Esophagus (tissue), 2 donors: ENCODE measurements around the gene SLC2A14. TPM values are rescaled to one million over a fixed set of nuclear protein-coding genes. Genes with fewer than 3 reads are reported as not detected.
"Not testable (repeated sequence)": the region's sequence is repeated elsewhere in the genome, so short reads cannot be mapped to it uniquely, and the experiment has no call there.

Source experiments
- H3K27ac ChIP-seq, 2 donors: one replicate each; pipeline ENCODE4 v1.5.1; 2013; ENCODE audit warnings: low read depth in 2 of 2, mild to moderate bottlenecking in 2 of 2, inconsistent platforms in 1 of 2, low read length in 1 of 2, moderate library complexity in 1 of 2
- H3K27me3 ChIP-seq, 2 donors: one replicate each; pipeline ENCODE4 v1.6.1; 2013; ENCODE audit warnings: low read length in 2 of 2, control low read depth in 1 of 2, mild to moderate bottlenecking in 1 of 2; ENCODE audit not compliant: insufficient read depth in 2 of 2, control insufficient read depth in 1 of 2
- H3K36me3 ChIP-seq, 2 donors: one replicate each; pipeline ENCODE4 v1.6.1; 2013; ENCODE audit warnings: low read length in 1 of 2; ENCODE audit not compliant: control insufficient read depth in 2 of 2, insufficient read depth in 2 of 2
- H3K4me1 ChIP-seq, 2 donors: one replicate each; pipeline ENCODE4 v1.6.1; 2013; ENCODE audit warnings: low read length in 1 of 2; ENCODE audit not compliant: control insufficient read depth in 2 of 2, insufficient read depth in 2 of 2
- H3K4me3 ChIP-seq, 2 donors: one replicate each; pipeline ENCODE4 v1.5.1; 2013; ENCODE audit warnings: low read length in 2 of 2, mild to moderate bottlenecking in 2 of 2, low read depth in 1 of 2, moderate library complexity in 1 of 2
- H3K9me3 ChIP-seq, 2 donors: one replicate each; pipeline ENCODE4 v1.6.1; 2013; ENCODE audit warnings: mild to moderate bottlenecking in 2 of 2, low read depth in 1 of 2, low read length in 1 of 2, moderate library complexity in 1 of 2; ENCODE audit not compliant: control insufficient read depth in 2 of 2, insufficient read depth in 1 of 2
- WGBS, 2 donors: extraction: QIAGEN DNeasy Blood & Tissue Kit; methylation state at CpG; one replicate each; pipeline ENCODE4 v1.1.7; 2013; 5-methylcytosine and 5-hydroxymethylcytosine counted together
- polyA plus RNA-seq, 2 donors: library from polyadenylated mRNA; stranded (reverse); fragments of 200-250 nt; gene quantifications; one replicate each; pipeline ENCODE4 v1.2.3, GENCODE V29; 2013
- donor health status: healthy with polysubstance abuse.
- donor health status: Bipolar disorder and iron deficiency.

SLC2A14 gene
- not detected for polyA plus RNA-seq

DNA sequence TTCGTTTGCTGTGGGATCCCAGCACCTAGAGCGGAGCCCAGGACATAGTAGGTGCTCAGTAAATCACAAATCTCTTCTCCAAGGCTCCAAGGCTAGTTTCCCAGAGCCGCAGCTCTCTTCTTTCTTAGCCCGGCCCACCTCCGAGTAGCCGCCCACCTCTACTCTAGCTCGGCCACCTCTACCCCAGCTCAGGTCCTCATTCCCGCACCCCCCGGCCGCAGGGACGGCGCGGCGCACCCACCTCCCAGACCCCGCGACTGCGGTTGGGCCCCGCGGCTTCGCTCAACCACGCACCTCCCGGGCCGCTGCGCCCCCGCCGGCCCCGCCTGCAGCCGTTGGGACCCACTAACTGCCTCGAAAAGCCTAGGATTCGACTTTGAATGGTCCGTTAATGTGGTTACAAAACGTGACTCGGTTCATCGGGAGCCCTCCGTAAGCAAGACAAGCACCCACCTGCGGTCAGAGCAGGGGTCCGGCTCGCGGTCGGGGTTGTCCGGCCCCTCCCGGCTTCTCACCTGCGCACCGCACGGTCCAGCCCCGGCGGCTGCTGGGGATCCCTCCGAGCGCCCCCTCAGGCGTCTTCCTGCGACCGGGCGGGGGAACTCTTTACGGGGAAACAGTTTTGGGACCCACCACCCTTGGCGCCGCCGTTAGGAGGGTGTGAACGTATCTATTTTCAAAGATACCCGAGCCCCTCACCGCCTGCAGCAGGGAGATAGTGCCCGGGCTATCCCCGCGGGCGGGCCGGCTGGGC lies at the start of gene SLC2A14:
Gene SLC2A14, minus strand, starts transcription at position 350 of the 754 bp plus-strand sequence. CDS start 3,035 bp downstream, outside the sequence.
- Histone ChIP-seq H3K4me1 (no peaks in the 10 kb centered on the region), H3K9me3 (no peaks in the 10 kb centered on the region), H3K27me3 (peaks cover 0 to 3% of the 10 kb centered on the region in 2 donors), H3K36me3 (no peaks in the 10 kb centered on the region), H3K27ac (no peak within 1 kb of the TSS), H3K4me3 (no peak within 1 kb of the TSS)
- 26 to 37% methylated on average over 65 of the region's 65 CpGs for WGBS, 2 donors

DNA sequence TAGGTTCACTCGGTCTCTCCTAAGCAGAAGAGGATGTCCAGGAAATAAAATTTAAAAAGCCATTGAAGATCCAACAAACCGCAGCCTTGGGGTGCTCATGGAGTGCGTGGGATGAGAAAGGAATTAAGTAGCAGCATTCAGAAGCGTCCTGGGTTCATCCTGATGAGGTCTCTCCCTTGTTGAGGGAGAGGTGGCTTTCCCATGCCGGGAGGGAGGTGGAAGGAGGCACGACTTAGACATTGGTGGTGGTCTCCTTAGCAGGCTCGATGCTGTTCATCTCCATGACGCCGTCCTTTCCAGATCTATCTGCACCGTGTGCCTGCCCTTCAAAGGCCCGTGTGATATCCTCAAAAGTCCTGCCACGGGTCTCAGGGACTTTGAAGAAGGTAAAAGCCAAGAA lies 48.5 kb upstream of the SLC2A14 start:
- H3K4me3 ChIP-seq, H3K27me3 ChIP-seq, H3K27ac ChIP-seq, H3K36me3 ChIP-seq, H3K4me1 ChIP-seq, H3K9me3 ChIP-seq: not testable (repeated sequence)
- 83 to 86% methylated on average over 10 to 12 of the region's 12 CpGs for WGBS, 2 donors

DNA sequence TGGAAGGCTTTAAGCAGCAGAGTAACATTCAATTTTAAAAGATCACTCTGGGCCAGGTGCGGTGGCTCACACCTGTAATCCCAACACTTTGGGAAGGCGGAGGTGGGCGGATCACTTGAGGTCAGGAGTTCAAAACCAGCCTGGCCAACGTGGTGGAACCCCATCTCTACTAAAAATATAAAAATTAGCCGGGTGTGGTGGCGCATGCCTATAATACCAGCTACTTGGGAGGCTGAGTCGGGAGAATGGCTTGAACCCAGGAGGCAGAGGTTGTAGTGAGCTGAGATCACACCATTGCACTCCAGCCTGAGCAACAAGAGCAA lies 45.5 kb upstream of the SLC2A14 start:
- H3K27me3 ChIP-seq, H3K27ac ChIP-seq, H3K36me3 ChIP-seq, H3K4me1 ChIP-seq, H3K9me3 ChIP-seq, H3K4me3 ChIP-seq: not testable (repeated sequence)
- 88% methylated on average over 7 of the region's 7 CpGs for WGBS, 2 donors

GRCh38 chr12:7917392-7918267 lies 44.9 kb upstream of the SLC2A14 start:
- Histone ChIP-seq H3K4me1 (no peaks in the 10 kb centered on the region), H3K27ac (no peak overlapping the region), H3K4me3 (no peak overlapping the region), H3K27me3 (no peaks in the 10 kb centered on the region), H3K36me3 (peaks cover 0 to 4% of the 10 kb centered on the region in 2 donors), H3K9me3 (no peaks in the 10 kb centered on the region)
- 89 to 90% methylated on average over 19 of the region's 19 CpGs for WGBS, 2 donors

DNA sequence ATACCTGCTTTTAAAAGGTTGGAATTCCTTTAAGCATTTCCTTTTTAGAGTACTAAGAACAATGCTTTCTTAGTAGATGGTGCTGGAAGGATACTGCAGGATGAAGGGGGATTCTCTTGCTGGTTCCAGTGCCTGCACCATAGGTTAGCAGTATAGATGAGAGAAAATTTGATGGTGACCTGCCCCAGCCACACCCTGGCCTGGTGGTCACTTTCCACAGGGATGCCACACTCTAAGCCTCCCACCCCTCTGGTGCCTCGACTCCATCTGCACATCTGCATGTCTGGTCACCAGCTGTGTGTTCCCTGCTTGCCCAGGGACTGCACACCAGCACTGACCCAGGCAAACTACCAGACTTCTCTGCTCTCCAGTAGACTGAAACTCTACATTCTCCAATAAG lies 44.2 kb upstream of the SLC2A14 start:
- Histone ChIP-seq H3K27me3 (no peaks in the 10 kb centered on the region), H3K36me3 (peaks cover 0 to 3% of the 10 kb centered on the region in 2 donors), H3K4me3 (no peak overlapping the region), H3K27ac (no peak overlapping the region), H3K4me1 (no peaks in the 10 kb centered on the region), H3K9me3 (no peaks in the 10 kb centered on the region)
- 50 to 59% methylated on average over 1 of the region's 1 CpG for WGBS, 2 donors

DNA sequence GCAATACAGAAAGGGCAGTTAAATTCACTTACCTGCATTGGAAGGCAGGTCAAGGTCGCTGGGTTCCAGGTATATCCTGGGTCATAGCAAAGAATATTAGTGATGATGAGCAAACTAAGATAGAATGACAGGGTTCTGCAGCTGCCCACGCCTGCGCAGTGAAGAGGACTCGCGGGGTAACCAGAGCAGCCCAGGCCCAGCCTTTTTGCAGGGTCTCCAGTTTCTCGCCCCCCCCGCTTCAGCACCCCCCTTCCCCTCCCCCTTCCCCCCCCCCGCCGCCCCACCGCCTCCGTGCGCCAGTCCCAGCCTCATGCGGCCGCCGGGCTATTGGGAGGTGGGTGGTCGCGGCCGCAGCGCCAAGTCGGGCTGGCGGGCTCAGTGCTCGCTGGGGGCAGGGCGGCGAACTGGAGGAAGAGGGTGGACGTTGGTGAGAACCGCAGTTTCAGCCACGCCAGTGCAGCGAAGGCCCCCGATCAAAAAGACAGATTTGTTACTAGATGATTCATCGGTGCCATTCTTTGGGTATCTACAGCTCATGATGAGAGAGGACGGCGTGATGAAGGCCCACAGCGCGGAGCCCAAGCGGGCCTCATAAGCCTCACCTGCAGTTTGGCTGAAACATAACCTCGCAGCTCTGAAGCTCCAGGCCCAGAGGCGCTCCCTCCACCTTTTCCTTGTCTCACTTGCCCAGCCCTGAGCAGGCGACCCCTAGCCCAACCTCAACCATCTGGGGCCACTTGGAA lies 43.1 kb upstream of the SLC2A14 start:
- no peaks in the 10 kb centered on the region for H3K4me1 ChIP-seq
- H3K27ac ChIP-seq = no peak overlapping the region
- H3K9me3 ChIP-seq = no peaks in the 10 kb centered on the region
- H3K27me3 ChIP-seq = no peaks in the 10 kb centered on the region
- no peaks in the 10 kb centered on the region for H3K36me3 ChIP-seq
- no peak overlapping the region for H3K4me3 ChIP-seq
- WGBS, 2 donors = 33 to 48% methylated on average over 33 to 36 of the region's 38 CpGs

DNA sequence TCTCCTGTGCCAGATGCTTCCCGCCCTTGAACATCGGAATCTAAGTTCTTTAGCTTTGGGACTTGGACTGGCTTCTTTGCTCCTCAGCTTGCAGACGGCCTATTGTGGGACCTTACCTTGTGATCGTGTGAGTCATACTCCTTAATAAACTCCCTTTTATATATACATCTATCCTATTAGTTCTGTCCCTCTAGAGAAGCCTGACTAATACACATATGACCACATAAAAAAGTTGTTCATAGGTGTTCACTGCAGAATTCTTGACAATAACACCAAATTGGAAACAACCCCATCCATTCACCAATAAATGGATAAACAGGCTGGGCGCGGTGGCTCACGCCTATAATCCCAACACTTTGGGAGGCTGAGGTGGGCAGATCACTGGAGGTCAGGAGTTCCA lies 37.4 kb upstream of the SLC2A14 start:
- H3K9me3 ChIP-seq, H3K27ac ChIP-seq, H3K36me3 ChIP-seq, H3K4me1 ChIP-seq, H3K4me3 ChIP-seq, H3K27me3 ChIP-seq: not testable (repeated sequence)
- WGBS, 2 donors = 61 to 73% methylated on average over 7 of the region's 7 CpGs

DNA sequence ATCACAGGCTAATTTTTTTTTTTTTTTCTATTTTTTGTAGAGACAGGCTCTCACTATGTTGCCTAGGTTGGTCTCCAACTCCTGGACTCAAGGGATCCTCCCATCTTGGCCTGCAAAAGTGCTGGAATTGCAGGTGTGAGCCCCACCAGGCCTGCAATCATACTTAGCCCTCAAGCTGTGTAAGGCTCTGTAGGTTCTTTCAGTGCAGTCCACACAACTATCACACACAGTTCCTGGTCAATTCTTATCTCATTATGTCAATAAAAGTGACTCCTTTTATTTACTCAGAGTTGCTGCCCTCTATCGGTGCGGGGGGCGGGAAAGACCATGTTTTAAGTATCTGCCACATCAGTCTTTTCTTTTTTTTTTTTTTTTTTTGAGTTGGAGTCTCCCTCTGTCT lies 34.3 kb upstream of the SLC2A14 start:
- Histone ChIP-seq H3K9me3 (no peaks in the 10 kb centered on the region), H3K36me3 (no peaks in the 10 kb centered on the region), H3K4me1 (no peaks in the 10 kb centered on the region), H3K27ac (no peak overlapping the region), H3K27me3 (no peaks in the 10 kb centered on the region), H3K4me3 (no peak overlapping the region)
- 21 to 31% methylated on average over 3 of the region's 3 CpGs for WGBS, 2 donors

GRCh38 chr12:7906303-7906702 lies 33.6 kb upstream of the SLC2A14 start:
- H3K4me3 ChIP-seq, H3K27me3 ChIP-seq, H3K27ac ChIP-seq, H3K9me3 ChIP-seq, H3K4me1 ChIP-seq, H3K36me3 ChIP-seq: not testable (repeated sequence)
- 76 to 80% methylated on average over 4 of the region's 4 CpGs for WGBS, 2 donors
